ENCODE measurements around the gene CAVIN3.

CAVIN3 gene

GRCh38 chr11:6271598-6271997 lies 48.7 kb downstream of the CAVIN3 start:
- ATAC-seq = no peak
- no peak for TF ChIP-seq CSDC2 (CRISPR knock-in tag; IDR thresholded peaks at IDR 0.05)
- no peak for TF ChIP-seq PPARA (CRISPR knock-in tag; IDR thresholded peaks at IDR 0.05; ENCODE audit: borderline replicate concordance)
- TF ChIP-seq ISL1 (CRISPR knock-in tag; IDR thresholded peaks at IDR 0.05) = no peak
- no peak for TF ChIP-seq TCF4 (CRISPR knock-in tag; IDR thresholded peaks at IDR 0.05; ENCODE audit: borderline replicate concordance)
- no peak for TF ChIP-seq ZC3H10 (CRISPR knock-in tag; IDR thresholded peaks at IDR 0.05)
- TF ChIP-seq, protein P1, sequence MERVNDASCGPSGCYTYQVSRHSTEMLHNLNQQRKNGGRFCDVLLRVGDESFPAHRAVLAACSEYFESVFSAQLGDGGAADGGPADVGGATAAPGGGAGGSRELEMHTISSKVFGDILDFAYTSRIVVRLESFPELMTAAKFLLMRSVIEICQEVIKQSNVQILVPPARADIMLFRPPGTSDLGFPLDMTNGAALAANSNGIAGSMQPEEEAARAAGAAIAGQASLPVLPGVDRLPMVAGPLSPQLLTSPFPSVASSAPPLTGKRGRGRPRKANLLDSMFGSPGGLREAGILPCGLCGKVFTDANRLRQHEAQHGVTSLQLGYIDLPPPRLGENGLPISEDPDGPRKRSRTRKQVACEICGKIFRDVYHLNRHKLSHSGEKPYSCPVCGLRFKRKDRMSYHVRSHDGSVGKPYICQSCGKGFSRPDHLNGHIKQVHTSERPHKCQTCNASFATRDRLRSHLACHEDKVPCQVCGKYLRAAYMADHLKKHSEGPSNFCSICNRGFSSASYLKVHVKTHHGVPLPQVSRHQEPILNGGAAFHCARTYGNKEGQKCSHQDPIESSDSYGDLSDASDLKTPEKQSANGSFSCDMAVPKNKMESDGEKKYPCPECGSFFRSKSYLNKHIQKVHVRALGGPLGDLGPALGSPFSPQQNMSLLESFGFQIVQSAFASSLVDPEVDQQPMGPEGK (CRISPR knock-in tag; IDR thresholded peaks at IDR 0.05; ENCODE audit: borderline replicate concordance) = no peak
- TF ChIP-seq CREB5 (CRISPR knock-in tag; IDR thresholded peaks at IDR 0.05; ENCODE audit: low read depth) = no peak

- TF ChIP-seq BACH2 (CRISPR knock-in tag; IDR thresholded peaks at IDR 0.05; ENCODE audit: borderline replicate concordance) (no peak), PPARA (CRISPR knock-in tag; IDR thresholded peaks at IDR 0.05; ENCODE audit: borderline replicate concordance) (no peak), ZNF565 (CRISPR knock-in tag; conservative IDR thresholded peaks at IDR 0.05; ENCODE audit: low read depth) (no peak)
- TF ChIP-seq, protein P2, sequence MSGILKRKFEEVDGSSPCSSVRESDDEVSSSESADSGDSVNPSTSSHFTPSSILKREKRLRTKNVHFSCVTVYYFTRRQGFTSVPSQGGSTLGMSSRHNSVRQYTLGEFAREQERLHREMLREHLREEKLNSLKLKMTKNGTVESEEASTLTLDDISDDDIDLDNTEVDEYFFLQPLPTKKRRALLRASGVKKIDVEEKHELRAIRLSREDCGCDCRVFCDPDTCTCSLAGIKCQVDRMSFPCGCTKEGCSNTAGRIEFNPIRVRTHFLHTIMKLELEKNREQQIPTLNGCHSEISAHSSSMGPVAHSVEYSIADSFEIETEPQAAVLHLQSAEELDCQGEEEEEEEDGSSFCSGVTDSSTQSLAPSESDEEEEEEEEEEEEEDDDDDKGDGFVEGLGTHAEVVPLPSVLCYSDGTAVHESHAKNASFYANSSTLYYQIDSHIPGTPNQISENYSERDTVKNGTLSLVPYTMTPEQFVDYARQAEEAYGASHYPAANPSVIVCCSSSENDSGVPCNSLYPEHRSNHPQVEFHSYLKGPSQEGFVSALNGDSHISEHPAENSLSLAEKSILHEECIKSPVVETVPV (CRISPR knock-in tag; IDR thresholded peaks at IDR 0.05) = no peak
- no peak for ATAC-seq
These were observed 49.6 kb downstream of the CAVIN3 start for GRCh38 chr11:6270584-6271246.

GRCh38 chr11:6269994-6270393 lies 50.3 kb downstream of the CAVIN3 start:
- TF ChIP-seq ARNTL (CRISPR knock-in tag; IDR thresholded peaks at IDR 0.05; ENCODE audit: borderline replicate concordance, low read depth) = no peak
- no peak for TF ChIP-seq GLIS3 (CRISPR knock-in tag; IDR thresholded peaks at IDR 0.05)
- no peak for TF ChIP-seq ESRRG (CRISPR knock-in tag; IDR thresholded peaks at IDR 0.05)
- no peak for TF ChIP-seq TCF4 (CRISPR knock-in tag; IDR thresholded peaks at IDR 0.05; ENCODE audit: borderline replicate concordance)
- no peak for TF ChIP-seq ZNF70 (CRISPR knock-in tag; IDR thresholded peaks at IDR 0.05)
- no peak for TF ChIP-seq ZNF565 (CRISPR knock-in tag; conservative IDR thresholded peaks at IDR 0.05; ENCODE audit: low read depth)
- no peak for TF ChIP-seq ISL1 (CRISPR knock-in tag; IDR thresholded peaks at IDR 0.05)
- TF ChIP-seq TOX (CRISPR knock-in tag; IDR thresholded peaks at IDR 0.05; ENCODE audit: borderline replicate concordance) = no peak
- TF ChIP-seq SNAI2 (CRISPR knock-in tag; IDR thresholded peaks at IDR 0.05) = no peak
- ATAC-seq = peak; percentile 62; the same call in 2 of the 3 replicates

Data from SK-N-SH treated with all-trans-retinoic acid at 6 μM for 48 hours (cell line).